Activated effector memory CD4-positive, alpha-beta T cell treated with anti-CD3 and anti-CD28 coated beads, Interleukin-2, amount 50 U/mL, for 16 hours (primary cell): Measurements from ENCODE around the gene NPLOC4.
"Not testable (repeated sequence)": the region's sequence is repeated elsewhere in the genome, so short reads cannot be mapped to it uniquely, and the experiment has no call there.

ENCODE experiments used
- DNase-seq: peaks from one replicate; pipeline ENCODE4 v3.0.0-alpha.2; 2020

NPLOC4 gene

DNA sequence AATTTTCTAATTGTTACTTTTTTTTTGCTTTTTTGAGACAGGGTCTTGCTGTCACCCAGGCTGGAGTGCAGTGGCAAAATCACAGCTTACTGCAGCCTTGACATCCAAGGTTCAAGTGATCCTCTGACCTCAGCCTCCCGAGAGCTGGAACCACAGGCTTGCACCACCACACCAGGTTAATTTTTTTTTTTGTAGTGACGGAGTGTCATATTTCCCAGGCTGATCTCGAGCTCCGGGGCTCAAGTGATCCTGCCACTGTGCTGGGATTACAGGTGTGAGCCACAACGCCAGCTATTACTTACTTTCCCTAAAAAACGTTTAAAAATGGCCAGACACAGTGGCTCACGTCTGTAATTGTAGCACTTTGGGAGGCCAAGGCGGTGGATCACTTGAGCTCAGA is 6.6 kb downstream of the NPLOC4 start:
- no peak for DNase-seq

DNA sequence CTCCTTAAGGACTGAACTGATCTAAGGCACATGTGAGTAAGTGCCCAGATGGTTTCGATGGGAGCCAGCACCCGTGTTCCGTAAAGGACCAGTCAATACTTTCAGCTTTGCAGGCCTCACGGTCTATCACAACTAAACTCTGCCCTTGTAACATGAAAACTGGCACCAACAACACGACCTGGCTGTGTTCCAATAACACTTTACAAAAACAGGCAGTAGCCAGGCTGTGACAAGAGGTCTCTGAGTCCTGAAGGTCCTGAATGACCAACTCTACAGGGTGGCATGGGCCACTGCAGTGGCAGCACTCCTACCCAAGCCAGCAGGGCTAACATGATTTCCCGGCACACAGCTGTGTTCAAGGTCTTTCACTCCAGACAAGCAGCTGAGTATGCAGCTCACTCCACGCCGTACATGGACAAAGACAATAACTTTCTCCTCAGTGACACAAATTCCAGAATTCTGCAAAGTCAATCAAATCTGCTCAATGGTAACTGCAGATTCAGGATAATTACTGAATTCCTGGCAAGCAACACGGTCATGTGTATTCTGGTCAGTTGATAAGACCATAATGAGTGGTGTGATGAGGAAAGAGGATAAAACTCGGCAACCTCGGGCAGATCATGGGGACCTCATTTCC is 15.3 kb downstream of the NPLOC4 start:
- no peak for DNase-seq

DNA sequence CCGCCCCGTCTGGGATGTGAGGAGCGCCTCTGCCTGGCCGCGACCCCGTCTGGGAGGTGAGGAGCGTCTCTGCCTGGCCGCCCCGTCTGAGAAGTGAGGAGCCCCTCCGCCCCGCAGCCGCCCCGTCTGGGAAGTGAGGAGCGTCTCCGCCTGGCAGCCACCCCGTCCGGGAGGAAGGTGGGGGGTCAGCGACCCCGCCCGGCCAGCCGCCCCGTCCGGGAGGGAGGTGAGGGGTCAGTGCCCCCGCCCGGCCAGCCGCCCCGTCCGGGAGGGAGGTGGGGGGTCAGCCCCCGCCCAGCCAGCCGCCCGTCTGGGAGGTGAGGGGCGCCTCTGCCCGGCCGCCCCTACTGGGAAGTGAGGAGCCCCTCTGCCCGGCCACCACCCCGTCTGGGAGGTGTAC is 18.6 kb downstream of the NPLOC4 start:
- DNase-seq, result not testable (repeated sequence)

DNA sequence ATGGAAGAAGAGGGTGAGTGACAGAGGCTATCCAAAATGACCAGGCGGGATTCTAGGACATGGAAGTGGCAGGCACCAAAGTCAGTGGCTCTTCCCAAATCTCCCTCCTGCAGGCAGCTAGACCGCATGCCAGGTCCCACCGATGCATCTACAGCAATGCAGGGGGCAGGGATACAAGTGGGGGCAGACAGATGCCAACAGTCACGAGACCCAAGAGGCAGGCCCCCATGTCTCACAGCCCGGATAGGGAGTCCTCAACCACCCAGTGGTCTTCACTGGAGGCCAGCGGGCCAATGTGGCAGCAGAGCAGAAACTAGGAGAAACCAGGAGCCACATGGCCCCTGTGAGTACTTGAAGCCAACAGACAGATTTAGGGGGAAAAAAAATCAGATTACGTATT is 20.0 kb downstream of the NPLOC4 start:
- no peak for DNase-seq

DNA sequence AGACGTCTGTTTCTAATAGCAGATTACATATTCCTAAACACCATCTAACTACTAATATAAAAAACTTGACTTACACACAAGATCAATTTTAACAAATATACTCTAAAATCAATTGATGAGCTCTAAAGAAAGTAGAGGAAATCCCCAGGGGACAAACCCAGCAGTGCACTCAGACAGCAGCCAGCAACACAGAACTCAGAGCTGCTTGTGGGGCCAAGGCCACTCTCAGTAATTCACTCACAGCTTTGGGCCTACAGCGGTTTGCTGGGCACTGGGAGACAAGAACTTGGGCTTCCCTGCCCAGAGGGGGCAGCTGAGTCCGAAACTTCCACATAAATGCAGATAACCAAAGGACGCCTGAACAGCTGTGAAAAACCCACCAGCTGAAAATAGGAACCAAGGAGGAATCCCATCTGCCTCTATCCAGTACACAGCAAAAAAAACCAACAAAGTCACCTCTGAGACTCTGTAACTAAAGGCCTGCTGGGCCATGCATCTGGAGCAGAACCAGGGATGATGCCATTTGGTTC is 21.4 kb downstream of the NPLOC4 start:
- DNase-seq, result no peak

DNA sequence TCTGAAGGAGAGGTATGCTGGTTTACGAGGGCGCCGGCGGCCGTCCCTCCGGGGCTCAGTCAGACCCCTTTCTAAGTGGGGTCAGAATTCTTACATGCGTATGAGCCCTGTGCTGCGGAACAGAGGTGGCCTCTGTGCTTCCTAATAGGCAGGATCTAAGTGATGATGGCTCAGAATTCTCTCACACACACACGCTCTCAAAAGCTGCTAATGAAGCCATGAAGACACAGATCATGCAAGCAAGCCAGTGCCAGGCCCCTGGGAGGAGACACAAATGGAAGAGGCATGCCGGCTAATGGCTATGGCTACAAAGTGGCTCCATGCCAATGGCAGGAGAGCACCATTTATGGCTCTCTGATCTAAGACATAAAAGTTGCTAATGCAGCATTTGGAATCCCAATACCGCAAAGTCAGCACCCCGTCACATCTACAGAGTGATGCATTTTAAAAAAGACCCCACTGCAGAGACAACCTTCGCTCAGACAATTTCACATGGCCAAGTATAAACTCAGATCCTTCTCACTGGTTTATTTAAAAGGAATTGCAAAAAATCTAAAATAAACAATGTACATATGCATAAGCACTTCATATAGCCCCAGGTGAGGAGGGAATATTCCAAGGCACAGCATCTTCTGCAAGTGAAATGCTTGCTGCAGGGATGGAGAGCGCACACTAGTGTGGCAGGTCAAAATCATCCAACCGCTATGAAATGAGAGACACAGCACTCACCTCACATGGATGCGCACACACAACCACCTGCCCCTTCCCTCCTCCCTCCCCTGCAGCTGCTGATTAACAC is 24.5 kb downstream of the NPLOC4 start:
- no peak for DNase-seq

DNA sequence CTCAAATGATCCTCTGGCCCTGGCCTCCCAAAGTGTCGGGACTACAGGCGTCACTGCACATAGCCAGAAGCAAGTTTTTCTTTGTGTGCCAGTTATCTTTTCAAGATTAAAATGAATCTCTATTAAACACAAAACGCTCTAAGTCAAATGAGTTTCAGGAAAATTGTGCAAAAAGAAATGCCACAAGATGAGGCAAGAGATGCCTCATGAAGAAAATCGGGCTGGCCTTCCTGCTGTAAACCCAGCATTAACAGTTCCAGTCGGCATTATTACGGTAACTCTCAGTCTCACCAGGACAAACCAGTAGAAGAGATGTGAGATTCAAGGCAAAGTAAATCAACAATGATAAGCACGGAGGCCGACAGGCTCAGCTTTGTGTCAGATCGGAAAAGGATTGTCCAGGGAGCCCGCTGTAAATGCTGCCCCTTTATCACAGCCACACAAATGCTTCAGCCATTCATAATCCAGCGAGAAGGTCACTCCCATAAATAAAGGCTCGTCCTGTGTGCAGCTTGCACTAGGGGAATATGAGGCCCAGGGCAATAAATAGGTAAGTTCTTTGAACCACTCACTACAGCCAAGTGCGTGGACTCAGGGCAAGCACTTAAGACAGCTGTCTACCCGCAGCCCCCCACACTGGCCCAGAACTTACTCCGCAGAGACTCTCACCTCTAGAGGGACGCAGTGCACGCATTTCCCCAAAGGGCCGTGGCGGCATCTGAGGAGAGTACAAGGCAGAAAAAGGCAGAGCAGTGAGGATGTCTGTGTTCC is 27.2 kb downstream of the NPLOC4 start:
- no peak for DNase-seq

DNA sequence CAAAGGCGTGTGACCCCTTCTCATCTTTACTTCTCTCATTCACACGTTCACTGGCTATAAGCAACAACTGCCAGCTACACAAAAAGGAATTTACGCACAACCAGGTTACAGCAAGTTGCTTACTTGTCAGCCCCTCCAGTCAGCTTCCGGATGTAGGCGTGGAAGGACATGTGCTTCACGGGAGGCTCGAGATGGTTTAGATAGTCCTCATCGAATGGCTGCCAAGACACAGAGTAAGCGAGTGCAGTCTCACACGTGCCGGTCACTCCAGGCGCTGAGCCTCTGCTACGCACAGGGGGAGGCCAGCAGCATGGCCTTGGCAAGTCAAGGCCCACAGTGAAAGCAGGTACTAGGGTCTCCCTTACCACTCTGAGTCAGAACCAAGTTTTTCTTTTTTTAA is 28.3 kb downstream of the NPLOC4 start:
- DNase-seq, result no peak

DNA sequence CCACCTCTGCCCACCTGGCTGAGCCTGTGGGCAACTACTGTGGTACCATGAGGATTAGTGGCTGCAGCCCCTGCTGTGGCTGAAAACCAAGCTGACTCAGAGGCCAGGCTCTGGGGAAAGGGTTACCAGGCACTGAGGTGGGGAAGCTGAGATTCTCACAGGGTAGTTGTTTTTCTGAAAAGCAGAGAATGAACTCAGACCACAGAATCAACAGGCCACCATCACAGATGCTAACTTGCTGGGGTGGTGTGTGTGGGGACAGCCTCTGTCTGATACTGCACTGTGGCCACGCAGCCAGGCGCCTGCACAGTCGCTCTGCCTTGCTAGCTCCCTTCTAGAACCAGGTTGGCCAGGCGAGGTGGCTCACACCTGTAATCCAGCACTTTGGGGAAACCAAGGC is 28.8 kb downstream of the NPLOC4 start:
- DNase-seq, result no peak

DNA sequence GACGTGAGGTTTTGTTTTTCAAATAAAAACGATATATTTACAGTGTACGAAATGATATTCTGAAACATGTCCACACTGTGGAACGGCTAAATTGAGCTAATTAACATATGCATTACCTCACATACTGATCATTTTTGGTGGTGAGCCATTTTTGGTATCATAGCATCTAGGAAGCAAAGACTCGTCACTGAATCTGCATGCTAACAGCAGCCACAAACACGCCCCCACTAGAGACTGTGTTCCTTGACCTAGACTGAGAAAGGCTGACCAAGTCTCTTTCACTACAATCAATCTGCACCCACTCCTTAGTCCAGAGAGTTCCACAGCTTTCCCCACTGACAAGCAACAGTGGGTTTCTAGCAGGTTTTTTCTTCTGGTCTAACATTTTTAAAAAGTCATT is 29.5 kb downstream of the NPLOC4 start:
- no peak for DNase-seq

DNA sequence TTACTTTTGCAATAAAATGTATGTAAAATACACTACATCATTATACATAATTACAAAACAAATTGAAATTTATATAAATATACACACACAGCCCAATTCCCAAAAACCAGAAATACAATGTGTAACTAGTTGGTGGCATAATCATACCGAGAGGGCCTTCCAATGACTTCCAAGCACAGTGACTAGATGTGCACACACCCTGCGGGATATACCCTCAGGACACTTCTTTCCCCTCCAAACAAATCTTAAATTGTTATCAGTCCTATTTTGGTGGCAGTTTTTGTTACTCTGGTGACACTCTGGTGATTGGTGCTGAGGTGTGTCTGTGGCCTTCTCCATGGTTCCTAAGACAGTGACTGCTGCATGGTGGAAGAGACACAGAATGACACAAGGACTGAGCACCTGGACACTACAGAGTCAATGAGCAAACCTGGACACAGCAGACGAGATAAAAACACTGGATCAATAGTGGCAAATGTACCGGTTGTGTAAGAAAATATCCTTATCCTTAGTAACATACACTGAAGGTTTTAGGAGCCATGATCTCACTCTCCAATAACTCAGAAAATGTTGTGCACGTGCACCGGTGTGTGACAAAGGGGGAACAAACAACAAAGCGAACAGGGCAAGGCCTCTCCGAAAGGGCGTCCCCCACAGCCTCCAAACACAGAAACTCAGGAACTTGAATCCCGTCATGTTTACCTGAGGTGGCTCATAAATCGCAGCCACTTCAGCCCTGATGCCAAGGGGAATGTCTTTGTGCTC is 32.9 kb downstream of the NPLOC4 start:
- no peak for DNase-seq

DNA sequence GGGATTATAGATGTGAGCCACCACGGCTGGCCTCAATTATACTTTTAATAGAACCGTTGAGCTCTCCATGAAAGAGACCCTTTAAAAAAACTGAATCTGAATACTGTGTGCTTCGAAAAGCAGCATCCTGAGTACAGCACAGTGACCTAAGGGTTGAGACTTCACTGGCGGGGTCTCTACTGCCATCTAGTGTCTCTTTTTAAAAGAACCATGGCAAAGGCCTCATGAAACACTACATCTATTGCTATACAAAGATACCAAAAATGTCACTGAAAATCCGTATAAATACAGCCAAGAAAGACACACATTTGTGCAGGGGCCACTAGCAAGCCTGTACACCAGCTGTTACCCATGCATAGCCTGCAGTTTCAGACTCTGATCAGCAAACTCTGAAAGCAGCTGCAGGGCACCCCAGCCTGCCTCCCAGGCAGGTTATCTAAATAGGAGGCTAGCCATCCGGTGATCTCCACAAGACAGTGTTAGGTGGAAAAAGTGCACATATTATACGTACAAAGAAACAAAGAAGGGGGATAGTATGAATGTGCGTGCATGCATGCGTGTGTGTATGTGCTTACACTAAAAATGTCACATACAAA is 35.3 kb downstream of the NPLOC4 start:
- peak; percentile 68 for DNase-seq

DNA sequence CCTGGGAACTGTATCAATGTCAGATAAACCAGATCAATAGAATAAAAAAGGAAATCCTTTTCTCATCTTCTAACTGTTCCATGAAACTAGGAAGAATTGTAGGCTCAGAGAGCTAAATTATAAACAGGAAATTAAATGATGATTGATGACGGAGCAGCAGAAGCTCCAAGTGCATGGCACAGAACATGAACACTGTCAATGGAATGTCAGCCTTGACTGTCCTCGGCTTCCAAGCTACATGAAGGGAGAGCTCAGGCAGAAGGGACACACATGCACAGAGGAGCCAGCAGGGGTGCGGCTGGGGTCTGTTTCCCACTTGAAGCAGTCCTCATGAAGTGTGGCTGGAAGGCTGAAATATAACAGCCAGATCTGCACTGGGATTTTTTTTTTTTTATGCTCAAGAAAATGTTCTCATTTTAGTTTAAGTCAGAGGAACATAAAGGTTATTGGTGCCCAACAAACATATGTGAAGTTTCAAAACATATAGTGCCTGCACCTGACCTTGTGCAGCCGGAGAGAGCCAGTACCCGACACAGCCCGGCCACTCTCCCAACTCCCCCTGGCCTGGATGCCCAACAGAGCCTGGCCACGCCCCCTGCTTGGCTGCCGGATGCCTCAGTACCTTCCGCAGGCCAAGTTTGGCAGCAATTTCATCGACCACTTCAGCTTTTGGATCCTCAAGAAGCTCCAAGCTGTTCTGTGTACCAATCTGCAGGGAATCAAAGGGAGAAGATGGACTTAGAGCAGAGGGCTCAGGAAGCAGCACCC is 37.0 kb downstream of the NPLOC4 start:
- DNase-seq, result no peak

DNA sequence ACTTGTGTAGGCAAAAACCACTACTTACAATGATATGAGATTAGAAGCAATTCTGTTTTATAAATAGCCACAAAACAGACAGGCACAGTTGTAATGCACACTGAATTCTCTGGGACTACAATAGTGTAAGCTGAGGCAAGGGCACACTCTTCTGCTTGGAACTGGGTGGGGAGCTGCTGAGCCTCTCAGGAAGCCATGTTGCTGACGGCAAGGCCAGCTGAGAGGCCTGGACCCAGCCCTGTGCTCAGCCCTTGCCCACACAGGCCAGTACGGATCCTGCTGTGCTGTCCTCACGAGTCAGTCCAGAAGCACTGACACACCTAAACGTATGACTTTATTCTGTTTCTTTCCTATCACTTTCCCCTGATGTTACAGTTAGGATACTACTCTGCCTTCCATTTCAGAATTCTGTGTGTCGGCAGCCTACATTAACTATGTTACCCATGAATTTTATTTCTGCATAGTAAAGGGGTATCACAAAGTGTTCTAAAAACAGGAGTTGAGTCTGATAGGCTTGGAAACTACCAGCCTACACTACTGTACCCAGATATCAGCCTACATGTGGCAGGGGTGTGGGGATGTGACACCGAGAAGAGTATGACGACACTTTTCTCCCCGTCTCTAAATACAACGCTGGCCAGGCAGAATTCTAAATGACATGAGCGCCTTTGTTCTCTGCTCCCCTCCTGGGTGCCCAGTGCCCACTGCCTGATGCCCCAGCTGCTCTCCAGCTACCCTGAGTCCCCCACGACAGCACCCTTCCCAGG is 43.6 kb downstream of the NPLOC4 start:
- DNase-seq, result no peak

DNA sequence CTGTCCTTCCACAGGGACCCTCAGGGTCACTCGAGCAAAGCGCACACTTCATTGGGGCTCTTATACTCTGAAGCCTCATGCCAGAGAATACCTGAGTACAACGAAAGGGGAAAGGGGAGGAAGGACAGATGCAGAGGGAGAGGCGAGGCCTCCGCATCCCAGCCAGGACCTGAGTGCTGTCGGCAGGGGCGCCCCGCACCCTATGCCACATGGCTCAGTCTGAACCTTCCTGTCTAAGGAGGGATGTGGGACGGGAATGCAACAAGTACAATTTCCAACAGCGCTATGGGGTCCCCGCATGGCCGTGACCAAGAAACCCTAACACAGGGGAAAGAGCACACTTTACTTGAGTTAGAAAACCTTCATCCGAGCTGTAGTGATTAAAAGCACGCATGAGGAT is 44.9 kb downstream of the NPLOC4 start:
- DNase-seq, result no peak

DNA sequence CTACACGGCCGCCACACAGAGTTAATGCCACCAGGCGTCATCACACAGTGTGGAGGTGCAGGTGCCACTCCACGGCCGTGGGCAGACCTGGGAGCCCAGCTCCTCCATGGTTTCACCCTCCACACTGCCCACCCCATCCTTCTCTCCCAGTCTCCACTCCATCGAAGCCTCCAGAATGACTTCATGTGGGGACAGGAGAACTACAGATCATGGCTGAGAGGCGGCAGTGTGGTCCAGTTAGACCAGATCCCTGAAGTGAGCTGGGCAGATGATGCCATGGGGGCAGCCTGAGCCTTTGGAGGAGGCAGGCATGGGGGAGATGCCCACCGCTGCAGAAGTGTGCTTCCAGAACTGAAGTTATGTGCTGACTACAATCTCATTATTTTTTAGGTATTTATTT is 46.8 kb downstream of the NPLOC4 start:
- DNase-seq, result no peak

DNA sequence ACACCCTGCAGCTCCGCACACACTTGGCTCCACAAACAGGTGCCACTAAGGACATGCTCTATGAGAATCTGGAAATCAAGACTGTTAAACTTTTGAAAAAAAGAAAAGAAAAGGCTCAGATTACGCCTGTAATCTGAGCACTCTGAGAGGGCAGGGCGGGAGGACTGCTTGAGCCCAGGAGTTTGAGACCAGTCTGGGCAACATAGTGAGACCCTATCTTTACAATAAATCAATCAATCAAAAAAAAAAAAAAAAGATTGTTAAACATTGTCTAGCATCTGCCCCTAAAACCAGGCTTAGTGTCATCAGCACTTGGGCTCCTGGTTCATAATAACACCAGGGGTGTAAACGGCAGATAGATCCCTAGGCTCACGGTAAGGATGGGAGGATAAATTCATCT is 47.3 kb downstream of the NPLOC4 start:
- no peak for DNase-seq

DNA sequence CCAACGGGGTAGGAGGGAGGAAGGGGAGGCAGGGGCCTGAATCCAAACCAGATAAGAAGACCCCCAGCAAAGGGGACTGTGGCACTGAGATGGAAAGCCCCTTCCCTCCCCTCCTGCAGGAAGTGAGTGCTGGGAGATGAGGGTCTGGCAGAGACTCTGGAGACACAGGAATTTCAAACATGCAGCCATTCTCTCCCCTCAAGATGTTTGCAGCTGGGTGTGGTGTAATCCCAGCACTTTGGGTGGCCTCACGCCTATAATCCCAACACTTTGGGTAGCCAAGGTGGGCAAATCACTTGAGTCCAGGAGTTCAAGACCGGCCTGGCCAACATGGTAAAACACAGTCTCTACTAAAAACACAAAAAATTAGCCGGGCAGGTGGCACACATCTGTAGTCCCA is 50.8 kb downstream of the NPLOC4 start:
- DNase-seq, result no peak

DNA sequence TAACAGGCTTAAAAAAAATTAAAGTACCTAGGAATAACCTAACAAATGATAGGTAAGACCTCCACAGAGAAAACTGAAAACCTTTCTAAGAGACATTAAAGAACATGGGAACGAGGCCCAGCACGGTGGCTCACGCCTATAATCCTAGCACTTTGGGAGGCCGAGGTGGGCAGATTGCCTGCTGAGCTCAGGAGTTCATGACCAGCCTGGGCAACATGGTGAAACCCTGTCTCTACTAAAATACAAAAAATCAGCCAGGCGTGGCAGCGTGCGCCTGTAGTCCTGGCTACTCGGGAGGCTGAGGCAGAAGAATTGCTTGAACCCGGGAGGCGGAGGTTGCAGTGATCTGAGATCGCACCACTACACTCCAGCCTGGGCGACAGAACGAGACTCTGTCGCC is 52.1 kb downstream of the NPLOC4 start:
- DNase-seq, result not testable (repeated sequence)

DNA sequence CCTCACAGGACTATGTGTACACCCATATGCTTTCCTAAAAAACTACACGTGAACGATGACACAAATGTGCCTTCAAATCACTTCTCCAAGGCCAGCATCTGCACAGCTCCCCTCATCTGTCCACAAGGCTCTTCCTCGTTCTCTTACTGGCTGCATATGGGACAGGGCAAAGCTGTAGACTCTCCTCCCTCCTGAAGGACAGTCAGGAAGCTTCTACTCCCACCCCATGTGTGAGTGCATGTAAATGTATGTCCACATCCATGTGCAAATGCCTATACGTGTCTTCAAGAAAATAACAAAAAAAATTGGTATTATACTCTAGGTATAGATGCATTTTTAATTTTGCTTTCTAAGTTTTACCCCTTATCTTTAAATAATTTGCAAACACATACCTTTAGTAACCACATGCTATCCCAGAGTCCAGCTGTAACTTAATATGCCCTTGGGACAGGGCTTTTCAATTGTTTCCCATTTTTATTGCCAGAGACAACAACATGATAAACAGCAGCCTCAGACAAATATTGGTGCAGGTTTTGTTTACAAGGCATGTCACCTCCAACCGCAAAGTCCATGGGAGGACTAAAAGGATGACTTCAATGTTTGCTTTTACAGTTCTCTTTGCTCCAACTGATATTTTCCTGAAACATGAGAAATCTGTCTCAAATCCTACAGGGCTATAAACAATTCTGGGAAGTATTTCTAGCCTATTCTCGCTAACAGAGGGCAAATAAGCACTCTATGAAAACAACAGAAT is 53.1 kb downstream of the NPLOC4 start:
- no peak for DNase-seq
